ENCODE data around the gene TTLL6.

- TF ChIP-seq EZH2 (IDR thresholded peaks at IDR 0.05; ENCODE audit: borderline replicate concordance, low read depth, low read length, severe bottlenecking), result no peak
- TF ChIP-seq, protein P1, sequence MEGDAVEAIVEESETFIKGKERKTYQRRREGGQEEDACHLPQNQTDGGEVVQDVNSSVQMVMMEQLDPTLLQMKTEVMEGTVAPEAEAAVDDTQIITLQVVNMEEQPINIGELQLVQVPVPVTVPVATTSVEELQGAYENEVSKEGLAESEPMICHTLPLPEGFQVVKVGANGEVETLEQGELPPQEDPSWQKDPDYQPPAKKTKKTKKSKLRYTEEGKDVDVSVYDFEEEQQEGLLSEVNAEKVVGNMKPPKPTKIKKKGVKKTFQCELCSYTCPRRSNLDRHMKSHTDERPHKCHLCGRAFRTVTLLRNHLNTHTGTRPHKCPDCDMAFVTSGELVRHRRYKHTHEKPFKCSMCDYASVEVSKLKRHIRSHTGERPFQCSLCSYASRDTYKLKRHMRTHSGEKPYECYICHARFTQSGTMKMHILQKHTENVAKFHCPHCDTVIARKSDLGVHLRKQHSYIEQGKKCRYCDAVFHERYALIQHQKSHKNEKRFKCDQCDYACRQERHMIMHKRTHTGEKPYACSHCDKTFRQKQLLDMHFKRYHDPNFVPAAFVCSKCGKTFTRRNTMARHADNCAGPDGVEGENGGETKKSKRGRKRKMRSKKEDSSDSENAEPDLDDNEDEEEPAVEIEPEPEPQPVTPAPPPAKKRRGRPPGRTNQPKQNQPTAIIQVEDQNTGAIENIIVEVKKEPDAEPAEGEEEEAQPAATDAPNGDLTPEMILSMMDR (IDR thresholded peaks at IDR 0.05; ENCODE audit: extremely low read depth in 1 of 2, insufficient read depth in 1 of 2, low read depth in 1 of 2, low read length in 2 of 2), result peak; percentile 65 to 80
- TF ChIP-seq POLR2A (IDR thresholded peaks at IDR 0.05; ENCODE audit: low read depth, low read length), result no peak
- TF ChIP-seq POLR2AphosphoS5 (IDR thresholded peaks at IDR 0.05; ENCODE audit: insufficient read depth, low read depth, low read length), result no peak
Measured at GRCh38 chr17:48814504-48814903, 2.5 kb downstream of the TTLL6 start.
